Putamen (tissue), 1 donor: ENCODE measurements around the gene FKBP1A.
A peak's percentile ranks its signal among the peaks of the same experiment; 100 is the strongest.

ENCODE experiments used
- DNase-seq: peaks from one replicate; pipeline ENCODE4 v3.0.0-alpha.2; 2016; ENCODE audit warnings: low spot score

The FKBP1A gene

DNA sequence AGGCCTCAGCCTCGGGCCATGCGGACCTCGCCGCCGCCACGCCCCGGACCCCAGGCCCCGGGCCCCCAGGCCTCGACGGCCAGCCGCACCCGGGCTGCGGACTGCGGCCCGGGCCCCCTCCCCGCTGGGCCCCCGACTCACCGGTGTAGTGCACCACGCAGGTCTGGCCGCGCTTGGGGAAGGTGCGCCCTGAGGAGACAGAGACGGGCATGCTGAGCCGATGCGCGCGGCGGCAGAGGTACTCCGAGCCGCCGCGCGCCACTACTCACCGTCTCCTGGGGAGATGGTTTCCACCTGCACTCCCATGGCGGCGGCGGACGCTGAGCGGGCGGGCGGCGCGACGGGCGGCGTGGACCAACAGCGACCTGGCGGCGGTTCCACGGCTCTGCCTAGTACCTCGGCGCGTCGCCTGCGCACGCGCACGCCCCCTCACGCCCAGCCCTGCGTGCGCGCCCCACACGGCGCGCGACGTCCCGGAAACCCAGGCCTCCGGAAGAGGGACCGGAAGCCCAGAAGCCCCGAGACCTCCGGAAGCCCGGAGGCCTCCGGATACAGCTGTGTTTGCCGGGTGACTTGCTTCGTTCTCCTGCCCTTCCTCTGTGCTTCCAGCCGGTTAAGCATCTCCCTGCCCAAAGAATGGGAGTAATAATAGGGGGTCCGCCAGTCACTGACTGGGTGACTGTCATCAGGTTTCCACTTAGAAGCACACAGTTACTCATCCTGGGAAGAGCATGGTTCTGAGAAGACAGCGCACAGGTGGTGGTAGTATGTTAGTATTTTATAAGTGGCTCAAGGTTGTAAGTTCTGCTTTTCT is at the start of gene FKBP1A:
Gene FKBP1A, minus strand, starts transcription at position 362 of the 814 bp plus-strand sequence. Its CDS starts 56 bp downstream, at position 306.
- peak; percentile 91 for DNase-seq

GRCh38 chr20:1442304-1442703 is 49.5 kb upstream of the FKBP1A start:
- DNase-seq: no peak

DNA sequence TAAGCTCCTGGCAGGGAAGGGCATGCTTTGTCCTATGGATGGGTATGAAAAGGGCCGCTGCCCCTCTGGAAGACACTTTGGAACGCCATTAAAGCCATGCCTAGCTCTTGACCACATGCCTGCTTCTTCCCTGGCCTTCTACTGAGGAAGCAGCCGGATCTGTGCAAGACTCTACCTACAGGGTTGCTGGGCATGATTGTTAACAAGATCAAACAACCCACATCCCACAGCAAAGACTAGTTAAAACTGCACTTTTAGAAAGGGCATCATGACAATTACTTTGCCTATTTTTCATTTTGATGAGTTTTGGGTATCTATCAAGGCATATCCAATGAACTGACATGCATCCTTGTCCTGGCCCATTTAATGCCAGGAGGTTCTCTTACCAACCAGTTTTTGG is 48.3 kb upstream of the FKBP1A start:
- DNase-seq: no peak

DNA sequence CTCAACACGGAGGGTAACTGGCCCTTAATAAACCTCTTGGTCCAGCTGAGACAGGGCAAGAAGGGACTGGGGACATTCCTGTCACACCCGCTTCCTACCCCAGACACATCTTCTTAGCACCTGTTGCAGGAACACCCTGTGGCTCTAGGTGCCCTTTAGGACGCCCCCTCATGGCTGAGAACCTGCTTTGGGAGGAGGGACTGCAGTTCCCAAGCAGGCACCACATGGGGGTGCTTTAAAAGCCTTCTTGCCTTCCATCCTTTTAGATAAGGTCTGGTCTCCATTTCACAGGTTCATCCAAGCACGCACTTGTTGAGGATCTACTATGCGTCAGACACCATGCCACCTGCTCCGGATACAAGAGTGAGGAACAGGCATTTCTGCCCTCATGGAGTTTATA is 47.2 kb upstream of the FKBP1A start:
- no peak for DNase-seq

GRCh38 chr20:1438361-1438760 is 45.5 kb upstream of the FKBP1A start:
- DNase-seq: no peak

- DNase-seq: peak; percentile 53
Measured at GRCh38 chr20:1437235-1437904, 44.5 kb upstream of the FKBP1A start.

GRCh38 chr20:1436263-1436662 is 43.4 kb upstream of the FKBP1A start:
- no peak for DNase-seq

DNA sequence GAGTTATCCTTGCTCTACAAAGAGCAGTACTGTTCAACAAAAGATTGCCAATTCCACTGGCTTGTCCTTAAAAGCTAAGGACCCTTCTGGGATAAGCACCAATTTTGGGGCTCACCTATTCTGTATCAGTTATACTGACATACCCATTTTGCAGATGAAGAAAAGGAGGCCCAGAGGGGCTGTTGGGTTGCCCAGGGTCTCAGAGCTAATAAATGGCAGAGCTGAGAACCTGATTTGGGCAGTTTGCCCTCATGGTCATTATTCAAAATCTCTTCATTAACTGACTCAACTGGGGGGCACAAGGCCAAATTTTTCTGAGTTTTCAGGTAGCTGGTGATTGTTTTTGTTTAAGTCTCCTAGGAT is 42.5 kb upstream of the FKBP1A start:
- DNase-seq: no peak

DNA sequence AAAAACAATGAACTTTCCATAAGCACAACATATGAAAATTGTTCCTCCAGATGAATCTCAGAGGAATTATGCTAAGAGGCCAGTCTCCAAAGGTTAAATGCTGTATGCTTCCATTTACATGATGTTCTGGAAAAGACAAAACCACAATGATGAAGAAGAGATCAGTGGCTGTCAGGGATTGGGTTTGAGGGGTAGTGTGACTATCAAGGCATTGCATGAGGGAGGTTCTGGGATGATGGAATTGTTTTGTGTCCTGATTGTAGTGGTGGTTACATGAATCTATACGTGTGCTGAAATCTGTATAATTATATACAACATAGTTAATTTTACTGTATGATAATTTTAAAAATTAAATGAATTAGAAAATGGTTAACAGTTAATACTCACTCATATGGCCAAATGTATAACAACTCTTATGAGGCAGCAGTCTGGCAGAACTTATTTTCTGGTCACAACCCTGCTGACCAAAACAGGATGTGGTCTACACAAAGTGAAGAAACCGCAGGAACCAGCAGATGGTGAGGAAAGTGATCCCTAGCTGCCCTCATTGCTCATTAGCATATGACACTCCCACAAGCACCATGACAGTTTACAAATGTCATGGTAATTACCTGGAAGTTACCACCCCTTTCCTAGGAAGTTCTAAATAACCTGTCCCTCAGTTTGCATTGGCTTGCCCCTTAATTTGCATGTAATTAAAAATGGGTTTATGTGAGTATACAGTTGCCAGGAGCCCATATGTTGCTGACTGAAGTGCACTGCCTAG is 41.9 kb upstream of the FKBP1A start:
- DNase-seq: no peak

GRCh38 chr20:1431158-1431557 is 38.3 kb upstream of the FKBP1A start:
- DNase-seq: no peak

- no peak for DNase-seq
Measured at GRCh38 chr20:1430004-1430451, 37.2 kb upstream of the FKBP1A start.

- DNase-seq: no peak
Measured at GRCh38 chr20:1429143-1429728, 36.4 kb upstream of the FKBP1A start.

GRCh38 chr20:1427457-1428054 is 34.7 kb upstream of the FKBP1A start:
- DNase-seq: no peak

DNA sequence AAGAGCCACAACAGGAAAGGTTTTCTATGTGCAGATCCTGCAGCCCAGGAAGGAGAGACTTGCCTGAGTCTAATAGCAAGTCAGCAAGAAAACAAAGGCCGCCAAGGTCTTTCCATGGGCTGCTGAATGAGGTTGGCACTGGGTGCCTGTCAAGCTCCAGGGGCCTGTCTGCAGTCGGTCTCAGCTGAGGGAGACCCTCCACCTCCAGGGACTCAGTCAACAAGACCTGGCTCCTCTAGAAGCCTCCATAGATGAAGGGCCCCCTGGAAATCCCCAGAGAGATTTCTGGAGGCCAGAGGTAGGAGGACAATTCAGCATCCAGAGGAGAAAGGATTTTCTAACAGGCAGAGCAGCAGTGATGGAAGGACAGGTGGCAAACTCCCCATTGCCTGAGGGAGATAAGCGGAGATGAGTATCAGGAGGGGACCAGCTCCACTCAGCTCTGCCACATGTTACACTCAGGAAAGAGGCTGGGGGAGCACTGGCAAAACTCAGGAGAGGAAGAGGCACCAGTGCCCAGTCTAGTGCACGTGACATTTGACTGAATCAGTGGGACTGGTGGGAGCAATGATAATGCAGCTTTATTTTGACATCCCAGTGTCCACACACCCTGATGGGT is 33.5 kb upstream of the FKBP1A start:
- no peak for DNase-seq

GRCh38 chr20:1424336-1424735 is 31.5 kb upstream of the FKBP1A start:
- no peak for DNase-seq

GRCh38 chr20:1423625-1424106 is 30.8 kb upstream of the FKBP1A start:
- no peak for DNase-seq

GRCh38 chr20:1423206-1423605 is 30.4 kb upstream of the FKBP1A start:
- DNase-seq: no peak

- DNase-seq: no peak
Measured at GRCh38 chr20:1422753-1423152, 29.9 kb upstream of the FKBP1A start.

GRCh38 chr20:1420066-1420465 is 27.2 kb upstream of the FKBP1A start:
- DNase-seq: no peak

DNA sequence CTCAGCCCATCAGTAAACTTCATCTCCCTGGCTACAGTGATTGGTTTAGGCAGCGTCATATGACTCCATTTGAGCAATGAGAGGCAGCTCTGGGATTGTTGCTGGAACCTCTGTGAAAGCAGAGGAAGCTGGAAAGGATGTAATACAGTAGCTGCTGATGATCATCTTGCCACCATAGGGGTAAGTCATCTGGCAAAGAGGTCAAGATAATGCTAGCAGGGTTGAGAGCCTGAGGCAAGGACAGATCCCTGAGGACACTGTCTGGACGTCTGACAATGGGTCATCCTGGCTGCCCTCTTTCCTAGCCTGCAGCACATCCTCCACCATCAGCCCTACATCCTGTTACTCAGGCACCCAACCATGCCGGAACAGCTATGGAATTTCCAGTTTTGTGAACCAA is 25.5 kb upstream of the FKBP1A start:
- DNase-seq: no peak

- DNase-seq: no peak
Measured at GRCh38 chr20:1417790-1418189, 24.9 kb upstream of the FKBP1A start.
